Non-pigmented ciliary epithelial cell (primary cell): ENCODE data around the gene DGCR2.
"Not testable (repeated sequence)": the region's sequence is repeated elsewhere in the genome, so short reads cannot be mapped to it uniquely, and the experiment has no call there.

Source experiments
- DNase-seq: peaks from one replicate; pipeline ENCODE4 v3.0.0-alpha.2; 2010; ENCODE audit warnings: low read depth

DGCR2 gene

GRCh38 chr22:19040391-19040861 lies 81.8 kb downstream of the DGCR2 start:
- no peak for DNase-seq

DNA sequence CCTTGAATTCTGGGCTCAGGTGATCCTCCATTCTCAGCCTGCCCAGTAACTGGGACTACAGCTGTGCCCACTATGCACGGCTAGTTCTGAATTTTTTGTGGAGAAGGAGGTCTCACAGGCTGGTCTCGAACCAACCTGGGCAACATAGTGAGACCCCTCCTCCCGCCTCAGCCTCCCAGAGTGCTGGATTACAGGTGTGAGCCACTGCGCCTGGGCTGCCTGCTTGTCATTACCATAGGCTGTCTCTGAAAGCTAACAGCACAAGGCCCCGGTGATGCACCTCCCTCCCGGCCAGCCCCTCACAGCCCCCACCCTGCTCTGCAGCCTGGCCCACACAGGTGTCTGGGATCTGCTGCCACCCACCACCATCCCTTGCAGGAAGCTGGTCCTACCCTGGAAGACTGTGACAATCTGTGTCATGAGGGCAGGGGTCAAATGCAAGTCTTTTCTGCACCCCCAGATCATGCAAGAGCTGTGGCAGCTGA lies 82.4 kb downstream of the DGCR2 start:
- DNase-seq = no peak

DNA sequence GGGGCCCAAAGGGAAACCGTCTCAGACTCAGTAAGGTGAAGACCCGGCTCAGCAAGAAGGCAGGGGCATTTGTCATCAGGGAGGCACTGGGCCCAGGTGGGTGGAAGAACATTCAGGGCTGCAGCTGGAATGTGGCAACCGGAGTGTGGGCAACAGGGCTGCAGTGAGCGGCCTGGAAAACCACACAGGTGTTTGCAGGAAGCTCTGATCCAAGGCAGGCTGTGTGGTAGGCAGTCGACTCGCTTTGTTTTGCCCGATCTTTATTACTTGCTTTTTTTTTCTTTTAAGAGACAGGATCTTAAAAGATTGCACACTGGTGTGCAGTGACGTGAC lies 82.8 kb downstream of the DGCR2 start:
- DNase-seq = no peak

GRCh38 chr22:19038728-19039447 lies 83.3 kb downstream of the DGCR2 start:
- DNase-seq = no peak

DNA sequence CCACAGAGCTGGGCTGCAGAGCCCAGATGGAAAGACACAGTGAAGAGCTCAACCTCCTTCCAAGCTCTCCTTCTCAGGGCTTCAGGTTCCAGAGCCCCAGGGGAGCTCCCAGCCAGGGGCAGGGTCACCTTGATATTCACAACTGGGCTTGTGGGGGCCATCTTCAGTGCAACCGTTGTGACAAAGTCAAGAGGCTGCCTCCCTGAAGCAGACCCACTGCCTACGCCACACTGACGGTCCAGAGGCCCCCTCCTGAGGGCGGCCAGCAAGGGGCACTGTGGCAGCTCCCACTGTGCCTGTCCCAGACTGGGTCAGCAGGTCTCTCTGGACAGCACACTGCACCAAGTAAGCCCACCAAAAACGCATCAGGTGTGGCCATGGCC lies 84.1 kb downstream of the DGCR2 start:
- no peak for DNase-seq

GRCh38 chr22:19037282-19038163 lies 84.7 kb downstream of the DGCR2 start:
- DNase-seq = no peak

DNA sequence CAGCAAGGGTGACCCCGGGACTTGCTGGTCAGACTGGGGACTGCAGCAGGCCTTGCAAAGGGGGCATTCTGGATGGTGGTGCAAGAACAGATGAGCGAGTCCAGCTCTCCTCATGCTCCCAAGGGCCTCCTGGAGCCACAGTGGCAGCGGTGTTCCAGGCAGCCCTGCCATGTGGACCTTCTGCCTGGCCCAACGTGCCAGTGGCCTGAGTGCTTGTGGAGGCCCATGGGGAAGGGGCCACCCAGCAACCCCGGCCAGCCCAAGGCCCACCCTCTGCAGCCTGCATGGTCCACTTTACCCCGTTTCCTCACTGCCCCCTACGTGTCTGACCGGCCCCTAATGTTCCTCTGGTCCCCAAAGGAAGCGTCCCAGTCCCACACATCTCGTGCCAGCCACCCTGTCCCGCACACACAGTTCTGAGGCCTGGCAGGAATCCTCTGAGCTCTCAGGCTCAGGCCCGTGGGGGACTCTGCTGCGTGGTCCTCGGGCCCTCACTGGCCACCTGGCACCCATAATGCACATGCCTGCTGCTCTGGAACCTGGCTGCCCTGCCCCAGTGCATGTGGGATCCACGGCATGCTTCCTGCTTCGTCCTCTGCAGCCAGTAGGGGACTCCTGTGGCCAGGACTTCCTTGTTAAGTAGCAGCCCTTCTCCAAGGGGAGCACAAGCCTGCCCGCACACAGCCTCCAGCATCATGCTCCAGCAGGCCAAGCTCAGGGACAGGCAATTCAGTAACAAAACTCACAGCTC lies 85.5 kb downstream of the DGCR2 start:
- DNase-seq = no peak

GRCh38 chr22:19036229-19036522 lies 86.0 kb downstream of the DGCR2 start:
- DNase-seq = no peak

DNA sequence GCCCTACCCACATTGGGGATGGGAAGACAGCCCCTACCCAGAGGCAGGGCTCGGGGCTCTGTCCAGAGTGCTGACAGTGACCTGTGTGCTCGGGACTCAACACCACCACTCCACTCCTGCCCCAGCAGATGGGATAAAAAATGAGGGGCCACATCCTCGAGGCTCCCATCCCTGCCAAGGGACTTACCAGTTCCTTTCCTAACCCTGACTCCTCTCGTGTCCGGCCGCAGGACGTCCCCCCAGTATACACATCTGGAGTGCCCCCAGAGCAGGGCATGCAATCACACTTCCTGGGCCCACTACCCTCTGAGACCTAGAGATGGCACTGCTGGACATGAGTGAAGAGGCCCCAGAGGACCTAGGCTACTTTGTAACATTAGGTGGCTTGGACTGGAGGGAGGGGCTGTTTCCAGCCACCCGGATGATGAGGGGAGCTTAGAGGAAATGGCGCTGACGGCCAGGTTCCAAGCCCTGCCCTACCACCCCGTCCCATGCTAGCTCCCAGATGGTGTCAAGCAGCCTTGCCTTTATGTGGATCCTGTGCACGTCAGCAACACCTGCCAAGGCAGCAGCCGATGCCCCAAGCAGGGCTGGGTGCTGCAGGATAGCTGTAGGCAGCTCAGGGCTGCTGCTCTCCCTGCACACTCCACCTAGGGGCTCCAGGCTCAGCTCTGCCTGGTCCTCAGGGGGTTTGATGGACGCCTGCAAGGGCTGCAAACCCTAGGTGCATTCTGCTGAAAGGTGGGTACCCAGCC lies 86.6 kb downstream of the DGCR2 start:
- no peak for DNase-seq

GRCh38 chr22:19035126-19035473 lies 87.1 kb downstream of the DGCR2 start:
- not testable (repeated sequence) for DNase-seq

GRCh38 chr22:19034724-19035120 lies 87.5 kb downstream of the DGCR2 start:
- DNase-seq = not testable (repeated sequence)

GRCh38 chr22:19034031-19034723 lies 88.0 kb downstream of the DGCR2 start:
- DNase-seq = not testable (repeated sequence)

DNA sequence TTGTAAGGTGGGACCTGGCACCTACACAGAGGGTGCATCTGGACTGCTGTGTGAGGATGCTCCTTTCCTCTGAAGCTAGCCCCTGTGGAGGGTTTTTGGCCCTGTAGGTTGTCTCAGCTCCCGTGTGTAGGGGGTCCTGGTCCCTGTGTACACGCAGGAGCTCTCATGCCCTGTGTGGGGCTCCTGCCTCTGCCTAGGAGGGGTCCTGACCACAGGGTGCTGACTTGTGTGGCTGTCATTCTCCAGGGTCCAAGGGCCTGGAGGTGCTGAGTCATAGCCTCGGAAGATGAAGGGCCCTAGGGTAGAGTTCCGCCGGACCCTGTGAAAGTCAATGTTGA lies 88.7 kb downstream of the DGCR2 start:
- not testable (repeated sequence) for DNase-seq

GRCh38 chr22:19032898-19033567 lies 89.2 kb downstream of the DGCR2 start:
- DNase-seq = not testable (repeated sequence)

- DNase-seq = not testable (repeated sequence)
Observed at GRCh38 chr22:19032156-19032785, 89.9 kb downstream of the DGCR2 start.

GRCh38 chr22:19030889-19031252 lies 91.3 kb downstream of the DGCR2 start:
- DNase-seq = not testable (repeated sequence)

GRCh38 chr22:19030226-19030888 lies 91.9 kb downstream of the DGCR2 start:
- DNase-seq = not testable (repeated sequence)

- DNase-seq = not testable (repeated sequence)
Observed at GRCh38 chr22:19029113-19030103, 92.8 kb downstream of the DGCR2 start.

DNA sequence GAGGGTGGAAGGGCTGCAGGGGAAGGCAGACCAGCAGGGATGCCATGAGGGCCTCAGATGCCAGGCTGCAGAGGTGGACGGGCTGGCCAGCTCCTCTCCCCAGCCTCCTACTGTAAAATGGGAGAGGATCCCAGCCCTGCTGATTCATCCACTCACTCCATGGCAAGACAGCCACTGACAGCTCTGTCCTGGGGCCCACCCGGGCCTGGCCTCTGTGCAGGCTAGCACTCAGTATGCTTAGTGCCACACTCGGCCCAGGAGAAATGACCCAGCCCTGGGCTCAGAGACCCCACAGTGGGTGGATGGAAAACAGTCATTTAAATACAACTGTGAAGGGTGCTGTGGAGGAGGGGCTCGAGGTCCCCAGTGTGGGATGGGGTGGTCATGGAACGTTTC lies 94.2 kb downstream of the DGCR2 start:
- not testable (repeated sequence) for DNase-seq
